Lower leg skin (tissue), 3 donors: ENCODE data around the gene CRY2.

Experiments
- CTCF ChIP-seq, 3 donors: fragments of 450-650 bp; IDR thresholded peaks; one replicate each; pipeline ENCODE4 v1.5.1; 2016; ENCODE audit warnings: antibody characterized with exemption in 3 of 3, mild to moderate bottlenecking in 3 of 3, moderate library complexity in 2 of 3
- POLR2A ChIP-seq, 2 donors: fragments of 450-650 bp; IDR thresholded peaks; one replicate each; pipeline ENCODE4 v1.6.1; 2016 to 2017; ENCODE audit warnings: antibody characterized with exemption in 2 of 2, mild to moderate bottlenecking in 1 of 2, moderate library complexity in 1 of 2

- TF ChIP-seq CTCF (IDR thresholded peaks at IDR 0.05) (no peak), POLR2A (IDR thresholded peaks at IDR 0.05) (no peak)
Measured at GRCh38 chr11:45805305-45806071, 41.8 kb upstream of the CRY2 start.
